Osteoblast (primary cell): Measurements from ENCODE around the gene MAPT. TPM values are rescaled to one million over a fixed set of nuclear protein-coding genes. Genes with fewer than 3 reads are reported as not detected.
"Not testable (repeated sequence)": the region's sequence is repeated elsewhere in the genome, so short reads cannot be mapped to it uniquely, and the experiment has no call there.

Experiments
- DNase-seq: peaks from one replicate; pipeline ENCODE4 v3.0.0; 2011; ENCODE audit warnings: low spot score, mixed read lengths; ENCODE audit not compliant: insufficient read length; ENCODE audit errors: missing footprints
- H2AFZ ChIP-seq: 2 replicates; pipeline ENCODE4 v1.6.0; 2011; ENCODE audit warnings: mild to moderate bottlenecking, low read length
- H3K27ac ChIP-seq: 2 replicates; pipeline ENCODE4 v1.5.1; 2011; ENCODE audit warnings: mild to moderate bottlenecking, low read depth, low read length, moderate library complexity
- H3K27me3 ChIP-seq: 2 replicates; pipeline ENCODE4 v1.6.0; 2012; ENCODE audit warnings: mild to moderate bottlenecking, control low read depth, inconsistent platforms, low read length, moderate library complexity; ENCODE audit not compliant: insufficient read depth
- H3K36me3 ChIP-seq: 2 replicates; pipeline ENCODE4 v1.5.1; 2011; ENCODE audit warnings: mild to moderate bottlenecking, low read length, control low read depth, moderate library complexity; ENCODE audit not compliant: insufficient read depth
- H3K4me1 ChIP-seq: 2 replicates; pipeline ENCODE4 v1.5.1; 2011; ENCODE audit warnings: mild to moderate bottlenecking, low read length, control low read depth, moderate library complexity; ENCODE audit not compliant: insufficient read depth
- H3K4me2 ChIP-seq: 2 replicates; pipeline ENCODE4 v1.6.0; 2011; ENCODE audit warnings: mild to moderate bottlenecking, low read length; ENCODE audit not compliant: insufficient read depth
- H3K4me3 ChIP-seq: fragments of 200-600 bp; sonication (generic); 3 replicates; pipeline ENCODE4 v1.5.1; 2012; ENCODE audit warnings: mild to moderate bottlenecking, low read length, inconsistent platforms; ENCODE audit not compliant: insufficient read depth
- H3K79me2 ChIP-seq: 2 replicates; pipeline ENCODE4 v1.6.0; 2012; ENCODE audit warnings: mild to moderate bottlenecking, low read length, control low read depth, inconsistent platforms; ENCODE audit not compliant: insufficient read depth
- H3K9me3 ChIP-seq: 2 replicates; pipeline ENCODE4 v1.5.1; 2011; ENCODE audit warnings: low read depth, low read length, control low read depth
- H4K20me1 ChIP-seq: 2 replicates; pipeline ENCODE4 v1.6.0; 2012; ENCODE audit warnings: mild to moderate bottlenecking, low read length, control low read depth; ENCODE audit not compliant: insufficient read depth
- CTCF ChIP-seq: IDR thresholded peaks from 2 replicates; pipeline ENCODE4 v1.5.1; 2011; ENCODE audit warnings: mild to moderate bottlenecking, low read depth, low read length, moderate library complexity; ENCODE audit errors: extremely low read depth
- total RNA-seq: library from RNA; depleted of rRNA; stranded (reverse); fragments of >200 nt; gene quantifications from 2 replicates; pipeline ENCODE4 v1.2.3, GENCODE V29; 2012

The MAPT gene
- total RNA-seq, 1 donor, result 0.36 TPM

GRCh38 chr17:46020023-46020761 is 125.8 kb downstream of the MAPT start:
- Histone ChIP-seq H3K27me3 (no peaks in the 10 kb centered on the region), H3K79me2 (no peaks in the 10 kb centered on the region)
- TF ChIP-seq CTCF, result no peak

GRCh38 chr17:46020998-46021397 is 126.6 kb downstream of the MAPT start:
- Histone ChIP-seq H3K79me2 (no peaks in the 10 kb centered on the region), H3K36me3 (peaks cover 4% of the 10 kb centered on the region), H3K27ac (no peak overlapping the region), H3K4me2 (no peak overlapping the region), H3K4me1 (no peaks in the 10 kb centered on the region), H3K4me3 (no peak overlapping the region), H3K27me3 (no peaks in the 10 kb centered on the region), H4K20me1 (no peaks in the 10 kb centered on the region), H2AFZ (no peak overlapping the region), H3K9me3 (no peaks in the 10 kb centered on the region)
- no peak for DNase-seq
- no peak for TF ChIP-seq CTCF

More at GRCh38 chr17:46020023-46020761, 125.8 kb downstream of the MAPT start:
- Histone ChIP-seq H2AFZ (no peak overlapping the region), H3K4me2 (no peak overlapping the region), H3K4me3 (no peak overlapping the region), H3K27ac (no peak overlapping the region), H4K20me1 (no peaks in the 10 kb centered on the region), H3K9me3 (no peaks in the 10 kb centered on the region), H3K36me3 (peaks cover 4% of the 10 kb centered on the region), H3K4me1 (no peaks in the 10 kb centered on the region)
- no peak for DNase-seq

- not testable (repeated sequence) for H3K4me3 ChIP-seq, H3K27ac ChIP-seq, H2AFZ ChIP-seq, H3K79me2 ChIP-seq, DNase-seq, H3K9me3 ChIP-seq, H3K27me3 ChIP-seq, H3K4me1 ChIP-seq, H3K4me2 ChIP-seq, H4K20me1 ChIP-seq
- H3K36me3 ChIP-seq, result peaks cover 17% of the 10 kb centered on the region
Measured at GRCh38 chr17:46023366-46023765, 129.0 kb downstream of the MAPT start.

- TF ChIP-seq CTCF, result no peak
- H3K4me1 ChIP-seq, result no peaks in the 10 kb centered on the region
- no peak overlapping the region for H3K4me2 ChIP-seq
- no peaks in the 10 kb centered on the region for H3K27me3 ChIP-seq
- peaks cover under 1% of the 10 kb centered on the region for H4K20me1 ChIP-seq
- no peak for DNase-seq
- no peak overlapping the region for H3K27ac ChIP-seq
- H3K9me3 ChIP-seq, result no peaks in the 10 kb centered on the region
- no peak overlapping the region for H3K4me3 ChIP-seq
- no peak overlapping the region for H2AFZ ChIP-seq
- H3K36me3 ChIP-seq, result peaks cover 22% of the 10 kb centered on the region
- H3K79me2 ChIP-seq, result no peaks in the 10 kb centered on the region
Measured at GRCh38 chr17:46023783-46024388, 129.5 kb downstream of the MAPT start.
